Measurements from ENCODE around the gene TNNI2. TPM values are rescaled to one million over a fixed set of nuclear protein-coding genes. Genes with fewer than 3 reads are reported as not detected.

Gene TNNI2
- total RNA-seq, 1 experiment from 2014 or later = not detected

DNA sequence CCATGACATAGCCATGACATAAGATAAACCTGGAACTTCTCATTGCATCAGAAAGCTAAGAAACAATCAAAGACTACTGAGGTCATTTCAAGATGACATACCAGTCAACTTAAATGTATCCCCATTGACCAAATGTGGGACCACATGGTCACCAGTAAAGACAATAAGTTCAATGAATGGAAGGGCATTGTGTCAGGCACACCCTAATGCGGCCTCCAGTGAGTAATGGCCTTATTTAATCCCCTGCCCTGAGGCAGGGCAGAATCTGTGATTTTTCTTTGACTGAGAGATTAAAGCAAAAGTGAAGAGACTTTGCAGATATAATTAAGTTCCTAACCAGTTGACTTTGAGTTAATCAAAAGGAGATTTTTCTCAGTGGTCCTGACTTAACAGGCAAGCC lies 21.3 kb upstream of the TNNI2 start:
- no peak overlapping the region for H4K91ac ChIP-seq (ENCODE audit: insufficient read length, low read depth, low read length)
- no peaks in the 10 kb centered on the region for H3K79me1 ChIP-seq (ENCODE audit: insufficient read depth, low read depth, low read length, poor library complexity, severe bottlenecking)

More for the DNA sequence above, 21.3 kb upstream of the TNNI2 start:
- no peaks in the 10 kb centered on the region for H3K27me3 ChIP-seq (ENCODE audit: insufficient read depth, low read length)
- H3K18ac ChIP-seq (ENCODE audit: insufficient read length, low read depth, low read length) = no peak overlapping the region
- H3K23ac ChIP-seq (ENCODE audit: insufficient read length, low read depth, low read length) = no peak overlapping the region
- H4K20me1 ChIP-seq (ENCODE audit: control insufficient read depth, insufficient read depth, insufficient read length) = no peaks in the 10 kb centered on the region
- H2BK15ac ChIP-seq (ENCODE audit: low read depth, low read length) = no peak overlapping the region
- H2AK5ac ChIP-seq (ENCODE audit: insufficient read length, low read length) = no peak overlapping the region
- no peak overlapping the region for H2AFZ ChIP-seq (ENCODE audit: low read length)
- WGBS (ENCODE audit: extremely low coverage, insufficient read length, low lambda C conversion rate) = no CpG with 5 or more reads among the region's 1 CpG
- no peak overlapping the region for H2BK120ac ChIP-seq (ENCODE audit: low read depth, low read length, poor library complexity, severe bottlenecking)
- no peak overlapping the region for H2BK5ac ChIP-seq (ENCODE audit: insufficient read length, low read length)
- H3K27ac ChIP-seq (ENCODE audit: insufficient read length, low read depth, low read length) = no peak overlapping the region
- H3K56ac ChIP-seq (ENCODE audit: insufficient read length, low read depth, low read length) = no peak overlapping the region
- DNase-seq = no peak
- H4K8ac ChIP-seq (replicated peaks; ENCODE audit: insufficient read length, low read depth, low read length) = no peak overlapping the region
- H3K23me2 ChIP-seq (ENCODE audit: insufficient read length, low read depth, low read length, poor library complexity, severe bottlenecking) = no peaks in the 10 kb centered on the region
- no peak overlapping the region for H3K4me2 ChIP-seq (ENCODE audit: insufficient read depth, insufficient read length, low read length)
- no peak overlapping the region for H3K27ac Mint-ChIP-seq
- H3K4ac ChIP-seq (ENCODE audit: low read depth, low read length) = no peak overlapping the region
- TF ChIP-seq, protein P1, sequence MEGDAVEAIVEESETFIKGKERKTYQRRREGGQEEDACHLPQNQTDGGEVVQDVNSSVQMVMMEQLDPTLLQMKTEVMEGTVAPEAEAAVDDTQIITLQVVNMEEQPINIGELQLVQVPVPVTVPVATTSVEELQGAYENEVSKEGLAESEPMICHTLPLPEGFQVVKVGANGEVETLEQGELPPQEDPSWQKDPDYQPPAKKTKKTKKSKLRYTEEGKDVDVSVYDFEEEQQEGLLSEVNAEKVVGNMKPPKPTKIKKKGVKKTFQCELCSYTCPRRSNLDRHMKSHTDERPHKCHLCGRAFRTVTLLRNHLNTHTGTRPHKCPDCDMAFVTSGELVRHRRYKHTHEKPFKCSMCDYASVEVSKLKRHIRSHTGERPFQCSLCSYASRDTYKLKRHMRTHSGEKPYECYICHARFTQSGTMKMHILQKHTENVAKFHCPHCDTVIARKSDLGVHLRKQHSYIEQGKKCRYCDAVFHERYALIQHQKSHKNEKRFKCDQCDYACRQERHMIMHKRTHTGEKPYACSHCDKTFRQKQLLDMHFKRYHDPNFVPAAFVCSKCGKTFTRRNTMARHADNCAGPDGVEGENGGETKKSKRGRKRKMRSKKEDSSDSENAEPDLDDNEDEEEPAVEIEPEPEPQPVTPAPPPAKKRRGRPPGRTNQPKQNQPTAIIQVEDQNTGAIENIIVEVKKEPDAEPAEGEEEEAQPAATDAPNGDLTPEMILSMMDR (conservative IDR thresholded peaks at IDR 0.05) = no peak
- H3K9me3 Mint-ChIP-seq = peaks cover 7 to 8% of the 10 kb centered on the region in 2 experiments; a peak in 4 of 5 replicates
- H3K79me2 ChIP-seq (ENCODE audit: insufficient read depth, low read length) = no peaks in the 10 kb centered on the region
- no peak overlapping the region for H3K4me3 Mint-ChIP-seq
- H3K9ac ChIP-seq (ENCODE audit: extremely low read depth, insufficient read length, low read length) = no peak overlapping the region
- no peaks in the 10 kb centered on the region for H3K36me3 Mint-ChIP-seq (ENCODE audit: insufficient read depth in 1 of 3, low read depth in 3 of 3)
- no peak overlapping the region for H2BK20ac ChIP-seq (ENCODE audit: low read depth, low read length, poor library complexity, severe bottlenecking)
- H3K4me1 ChIP-seq (ENCODE audit: insufficient read depth, low read length) = no peaks in the 10 kb centered on the region
- H3K27me3 Mint-ChIP-seq (ENCODE audit: low read depth) = peaks cover 53% of the 10 kb centered on the region
- H4K5ac ChIP-seq (ENCODE audit: insufficient read length, low read depth, low read length) = no peak overlapping the region
- no peak overlapping the region for H3T11ph ChIP-seq (ENCODE audit: low read length)
- H3K4me1 Mint-ChIP-seq = no peaks in the 10 kb centered on the region
- no peaks in the 10 kb centered on the region for H3K9me3 ChIP-seq (ENCODE audit: control insufficient read depth, low read depth, low read length)
- H3K14ac ChIP-seq (ENCODE audit: insufficient read depth, low read length) = no peak overlapping the region
- no peak overlapping the region for H2BK12ac ChIP-seq (ENCODE audit: insufficient read length, low read depth, low read length)

Data from H9 (cell line).